H9 (cell line): ENCODE measurements around the gene SNX18. TPM values are rescaled to one million over a fixed set of nuclear protein-coding genes. Genes with fewer than 3 reads are reported as not detected.

Experiments used
- DNase-seq: peaks from one replicate; pipeline ENCODE4 v3.0.0-alpha.2; 2017
- H2AFZ ChIP-seq: one replicate; pipeline ENCODE4 v1.6.1; 2013; ENCODE audit warnings: mild to moderate bottlenecking, low read length, control low read depth, moderate library complexity
- H2AK5ac ChIP-seq: 2 replicates; pipeline ENCODE4 v1.6.1; 2013; ENCODE audit warnings: low read length, control low read depth, mixed read lengths; ENCODE audit not compliant: insufficient read length
- H2BK120ac ChIP-seq: one replicate; pipeline ENCODE4 v1.6.1; 2013; ENCODE audit warnings: low read depth, mild to moderate bottlenecking, low read length, control low read depth, inconsistent platforms; ENCODE audit not compliant: poor library complexity, severe bottlenecking
- H2BK12ac ChIP-seq: 2 replicates; pipeline ENCODE4 v1.6.1; 2013; ENCODE audit warnings: low read length, control low read depth, mixed read lengths, low read depth; ENCODE audit not compliant: insufficient read length
- H2BK15ac ChIP-seq: 2 replicates; pipeline ENCODE4 v1.6.1; 2013; ENCODE audit warnings: low read depth, low read length, control low read depth
- H2BK20ac ChIP-seq: one replicate; pipeline ENCODE4 v1.6.1; 2013; ENCODE audit warnings: low read depth, mild to moderate bottlenecking, low read length, control low read depth, inconsistent platforms; ENCODE audit not compliant: poor library complexity, severe bottlenecking
- H2BK5ac ChIP-seq: 2 replicates; pipeline ENCODE4 v1.6.1; 2013; ENCODE audit warnings: low read length, control low read depth, mixed read lengths; ENCODE audit not compliant: insufficient read length
- H3K14ac ChIP-seq: 2 replicates; pipeline ENCODE4 v1.6.1; 2013; ENCODE audit warnings: low read length, control low read depth; ENCODE audit not compliant: insufficient read depth
- H3K18ac ChIP-seq: 2 replicates; pipeline ENCODE4 v1.6.1; 2013; ENCODE audit warnings: low read depth, mild to moderate bottlenecking, mixed read lengths, low read length, control low read depth; ENCODE audit not compliant: insufficient read length
- H3K23ac ChIP-seq: 2 replicates; pipeline ENCODE4 v1.6.1; 2013; ENCODE audit warnings: low read length, control low read depth, mixed read lengths, low read depth; ENCODE audit not compliant: insufficient read length
- H3K23me2 ChIP-seq: 2 replicates; pipeline ENCODE4 v1.6.1; 2013; ENCODE audit warnings: low read depth, mild to moderate bottlenecking, mixed read lengths, low read length, control low read depth; ENCODE audit not compliant: insufficient read length, poor library complexity, severe bottlenecking
- H3K27ac ChIP-seq: 2 replicates; pipeline ENCODE4 v1.5.1; 2013; ENCODE audit warnings: low read length, control low read depth, mixed read lengths, low read depth; ENCODE audit not compliant: insufficient read length
- H3K27me3 ChIP-seq: 2 replicates; pipeline ENCODE4 v1.6.1; 2013; ENCODE audit warnings: low read length, control low read depth, inconsistent platforms; ENCODE audit not compliant: insufficient read depth
- H3K4ac ChIP-seq: 2 replicates; pipeline ENCODE4 v1.6.1; 2013; ENCODE audit warnings: low read depth, mild to moderate bottlenecking, control low read depth, inconsistent platforms, low read length, moderate library complexity
- H3K4me1 ChIP-seq: 2 replicates; pipeline ENCODE4 v1.6.1; 2013; ENCODE audit warnings: low read length, control low read depth, inconsistent platforms; ENCODE audit not compliant: insufficient read depth
- H3K4me2 ChIP-seq: 2 replicates; pipeline ENCODE4 v1.6.1; 2013; ENCODE audit warnings: low read length, control low read depth, mixed read lengths; ENCODE audit not compliant: insufficient read length, insufficient read depth
- H3K56ac ChIP-seq: 2 replicates; pipeline ENCODE4 v1.6.1; 2013; ENCODE audit warnings: low read depth, mild to moderate bottlenecking, mixed read lengths, low read length, control low read depth; ENCODE audit not compliant: insufficient read length
- H3K79me1 ChIP-seq: 2 replicates; pipeline ENCODE4 v1.6.1; 2013; ENCODE audit warnings: low read depth, mild to moderate bottlenecking, moderate library complexity, low read length, control low read depth, inconsistent platforms; ENCODE audit not compliant: insufficient read depth, poor library complexity, severe bottlenecking
- H3K79me2 ChIP-seq: 2 replicates; pipeline ENCODE4 v1.6.1; 2013; ENCODE audit warnings: low read length, control low read depth, inconsistent platforms; ENCODE audit not compliant: insufficient read depth
- H3K9ac ChIP-seq: 2 replicates; pipeline ENCODE4 v1.6.1; 2013; ENCODE audit warnings: low read length, control low read depth, mixed read lengths; ENCODE audit not compliant: insufficient read length; ENCODE audit errors: extremely low read depth
- H3K9me3 ChIP-seq: one replicate; pipeline ENCODE4 v1.6.1; 2013; ENCODE audit warnings: low read depth, low read length, inconsistent platforms; ENCODE audit not compliant: control insufficient read depth
- H3T11ph ChIP-seq: one replicate; pipeline ENCODE4 v1.6.1; 2013; ENCODE audit warnings: mild to moderate bottlenecking, low read length, control low read depth, inconsistent platforms
- H4K20me1 ChIP-seq: one replicate; pipeline ENCODE4 v1.6.1; 2013; ENCODE audit not compliant: control insufficient read depth, insufficient read length, insufficient read depth
- H4K5ac ChIP-seq: 2 replicates; pipeline ENCODE4 v1.6.1; 2013; ENCODE audit warnings: low read depth, mild to moderate bottlenecking, mixed read lengths, low read length, control low read depth; ENCODE audit not compliant: insufficient read length
- H4K8ac ChIP-seq: replicated peaks from 2 replicates; pipeline ENCODE4 v1.6.1; 2013; ENCODE audit warnings: low read length, control low read depth, mixed read lengths, low read depth; ENCODE audit not compliant: insufficient read length
- H4K91ac ChIP-seq: 2 replicates; pipeline ENCODE4 v1.6.1; 2013; ENCODE audit warnings: low read depth, mild to moderate bottlenecking, moderate library complexity, mixed read lengths, low read length, control low read depth; ENCODE audit not compliant: insufficient read length
- H3K27ac Mint-ChIP-seq, 3 experiments: 2 replicates in 2 of 3; 3 replicates in 1 of 3; pipeline ENCODE4 v1.8.0; 2020 to 2021; ENCODE audit warnings: mixed read lengths in 3 of 3, mild to moderate bottlenecking in 1 of 3, moderate library complexity in 1 of 3
- H3K27me3 Mint-ChIP-seq: 2 replicates; pipeline ENCODE4 v1.8.0; 2021; ENCODE audit warnings: low read depth, mild to moderate bottlenecking, moderate library complexity, mixed read lengths
- H3K36me3 Mint-ChIP-seq, 3 experiments: 2 replicates in 2 of 3; 3 replicates in 1 of 3; pipeline ENCODE4 v1.8.0; 2020 to 2021; ENCODE audit warnings: low read depth in 3 of 3, mixed read lengths in 3 of 3; ENCODE audit not compliant: insufficient read depth in 1 of 3
- H3K4me1 Mint-ChIP-seq, 2 experiments: 2 replicates each; pipeline ENCODE4 v1.8.0; 2020; ENCODE audit warnings: mixed read lengths in 2 of 2
- H3K4me3 Mint-ChIP-seq, 2 experiments: 2 replicates in 1 of 2; 3 replicates in 1 of 2; pipeline ENCODE4 v1.8.0; 2020 to 2021; ENCODE audit warnings: mild to moderate bottlenecking in 2 of 2, mixed read lengths in 2 of 2, moderate library complexity in 1 of 2
- H3K9me3 Mint-ChIP-seq, 2 experiments: 2 replicates in 1 of 2; 3 replicates in 1 of 2; pipeline ENCODE4 v1.8.0; 2020; ENCODE audit warnings: mild to moderate bottlenecking in 2 of 2, mixed read lengths in 2 of 2, moderate library complexity in 1 of 2
- CTCF ChIP-seq: fragments of 200-600 bp; sonication (generic); conservative IDR thresholded peaks from 3 replicates; pipeline ENCODE4 v1.8.0; 2021; ENCODE audit warnings: antibody characterized with exemption, mild to moderate bottlenecking
- WGBS: extraction: QIAGEN DNeasy Blood & Tissue Kit; methylation state at CpG from one replicate; pipeline ENCODE4 v1.1.7; 2013; ENCODE audit warnings: missing lambda C conversion rate, low lambda C conversion rate, mixed read lengths; ENCODE audit not compliant: insufficient read length; ENCODE audit errors: extremely low coverage; 5-methylcytosine and 5-hydroxymethylcytosine counted together
- total RNA-seq: library from RNA; stranded (reverse); gene quantifications from 2 replicates; pipeline ENCODE4 v1.2.1, GENCODE V29; 2021

SNX18 gene
- total RNA-seq, 1 experiment from 2014 or later, result 17.2 TPM

GRCh38 chr5:54520940-54521339 lies 3.4 kb downstream of the SNX18 start:
- peak overlapping the region; percentile 68 for H3K4me2 ChIP-seq
- peaks cover 3% of the 10 kb centered on the region; the same call in 1 of the 2 replicates for H3K27me3 ChIP-seq
- no peak overlapping the region for H4K91ac ChIP-seq
- no peak overlapping the region for H2AFZ ChIP-seq
- no CpG with 5 or more reads among the region's 2 CpGs for WGBS
- no peak for TF ChIP-seq CTCF
- Mint-ChIP-seq H3K27ac (no peak overlapping the region), H3K36me3 (peaks cover 5 to 14% (median 13%) of the 10 kb centered on the region in 3 experiments; a peak in 5 of 7 replicates), H3K9me3 (no peaks in the 10 kb centered on the region), H3K4me1 (peaks cover 46 to 50% of the 10 kb centered on the region in 2 experiments), H3K4me3 (peak overlapping the region; percentile 52 to 77), H3K27me3 (peaks cover 23% of the 10 kb centered on the region)
- no peak for DNase-seq
- H4K5ac ChIP-seq, result no peak overlapping the region
- no peaks in the 10 kb centered on the region for H3K79me1 ChIP-seq
- no peak overlapping the region for H4K8ac ChIP-seq
- no peak overlapping the region for H3K23ac ChIP-seq
- no peak overlapping the region for H2BK15ac ChIP-seq
- H3T11ph ChIP-seq, result no peak overlapping the region
- no peak overlapping the region for H3K56ac ChIP-seq
- peaks cover 7% of the 10 kb centered on the region for H3K23me2 ChIP-seq
- no peaks in the 10 kb centered on the region for H4K20me1 ChIP-seq
- H3K27ac ChIP-seq, result no peak overlapping the region
- peaks cover 11% of the 10 kb centered on the region; the same call in 1 of the 2 replicates for H3K79me2 ChIP-seq
- H3K4ac ChIP-seq, result no peak overlapping the region
- no peaks in the 10 kb centered on the region for H3K9me3 ChIP-seq
- H2BK5ac ChIP-seq, result no peak overlapping the region
- 0 out of 2 replicates have a peak, but pooled peaks cover 2% of the 10 kb centered on the region for H3K4me1 ChIP-seq
- no peak overlapping the region for H2BK120ac ChIP-seq
- H3K18ac ChIP-seq, result no peak overlapping the region
- no peak overlapping the region for H3K14ac ChIP-seq
- H2AK5ac ChIP-seq, result no peak overlapping the region
- H3K9ac ChIP-seq, result no peak overlapping the region
- no peak overlapping the region for H2BK12ac ChIP-seq
- no peak overlapping the region for H2BK20ac ChIP-seq
